Gastrocnemius medialis (tissue), 4 donors: ENCODE data around the gene NADSYN1. TPM values are rescaled to one million over a fixed set of nuclear protein-coding genes. Genes with fewer than 3 reads are reported as not detected.
"Not testable (repeated sequence)": the region's sequence is repeated elsewhere in the genome, so short reads cannot be mapped to it uniquely, and the experiment has no call there.

Source experiments
- ATAC-seq, 2 donors: fragments of 150-250 bp; one replicate each; pipeline ENCODE4 v1.9.1; 2016
- DNase-seq, 2 donors: peaks; one replicate each; pipeline ENCODE4 v3.0.0-alpha.2; 2019
- H3K27ac ChIP-seq, 4 donors: fragments of 200-600 bp; sonication (generic); 1 replicate in 1 of 4; 2 replicates in 3 of 4; pipeline ENCODE4 v1.5.1; 2016 to 2018; ENCODE audit warnings: mild to moderate bottlenecking in 2 of 4, moderate library complexity in 1 of 4
- H3K27me3 ChIP-seq, 3 donors: fragments of 200-600 bp; sonication (generic) in 2 of 3; 1 replicate in 1 of 3; 2 replicates in 2 of 3; pipeline versions ENCODE4 v1.5.1 to v1.6.0; 2016 to 2019; ENCODE audit warnings: mild to moderate bottlenecking in 1 of 3, moderate library complexity in 1 of 3
- H3K36me3 ChIP-seq, 2 donors: fragments of 200-600 bp; sonication (generic) in 1 of 2; one replicate each; pipeline ENCODE4 v1.5.1; 2017 to 2018
- H3K4me1 ChIP-seq, 2 donors: fragments of 200-600 bp; sonication (generic) in 1 of 2; one replicate each; pipeline ENCODE4 v1.5.1; 2016 to 2017; ENCODE audit warnings: mild to moderate bottlenecking in 2 of 2
- H3K4me3 ChIP-seq, 4 donors: fragments of 200-600 bp; sonication (generic) in 3 of 4; 1 replicate in 1 of 4; 2 replicates in 3 of 4; pipeline ENCODE4 v1.5.1; 2016 to 2019; ENCODE audit warnings: mild to moderate bottlenecking in 2 of 4
- H3K9me3 ChIP-seq, 3 donors: fragments of 200-600 bp; sonication (generic) in 2 of 3; 1 replicate in 1 of 3; 2 replicates in 2 of 3; pipeline ENCODE4 v1.5.1; 2016 to 2019
- POLR2A ChIP-seq, 2 donors: fragments of 450-650 bp; IDR thresholded peaks; one replicate each; pipeline ENCODE4 v1.6.1; 2017; ENCODE audit warnings: antibody characterized with exemption in 2 of 2, mild to moderate bottlenecking in 2 of 2, moderate library complexity in 2 of 2
- in situ Hi-C, 4 donors: fragments of 200-750 bp; cut with MboI; loops; one replicate each; pipeline versions ENCODE4 v1.15.0 to v1.8.0; 2017; ENCODE audit warnings: low sequenced_read_pairs in 4 of 4
- intact Hi-C: fragments of 100-400 bp; cut with DNase I; formaldehyde crosslinking; loops from one replicate; pipeline ENCODE4 v1.15.1; 2023; ENCODE audit warnings: low total_unique reads
- total RNA-seq, 4 donors: library from RNA; depleted of rRNA; stranded (reverse); fragments of >200 nt; gene quantifications; one replicate each; pipeline versions ENCODE4 v1.1.0 to v1.2.3, GENCODE V29; 2016
- TF ChIP-seq, protein P1 (sequence below), 5 experiments: fragments of 450-650 bp in 3 of 5; fragments of 200-600 bp in 2 of 5; sonication (generic) in 2 of 5; IDR thresholded peaks in 4 of 5; conservative IDR thresholded peaks in 1 of 5; 1 replicate in 4 of 5; 2 replicates in 1 of 5; pipeline ENCODE4 v1.5.1; 2016 to 2019; ENCODE audit warnings: antibody characterized with exemption in 5 of 5, mild to moderate bottlenecking in 3 of 5, moderate library complexity in 3 of 5

The NADSYN1 gene
- total RNA-seq, 4 donors from 2014 or later: 10.5 to 27.1 (median 16.0) TPM

DNA sequence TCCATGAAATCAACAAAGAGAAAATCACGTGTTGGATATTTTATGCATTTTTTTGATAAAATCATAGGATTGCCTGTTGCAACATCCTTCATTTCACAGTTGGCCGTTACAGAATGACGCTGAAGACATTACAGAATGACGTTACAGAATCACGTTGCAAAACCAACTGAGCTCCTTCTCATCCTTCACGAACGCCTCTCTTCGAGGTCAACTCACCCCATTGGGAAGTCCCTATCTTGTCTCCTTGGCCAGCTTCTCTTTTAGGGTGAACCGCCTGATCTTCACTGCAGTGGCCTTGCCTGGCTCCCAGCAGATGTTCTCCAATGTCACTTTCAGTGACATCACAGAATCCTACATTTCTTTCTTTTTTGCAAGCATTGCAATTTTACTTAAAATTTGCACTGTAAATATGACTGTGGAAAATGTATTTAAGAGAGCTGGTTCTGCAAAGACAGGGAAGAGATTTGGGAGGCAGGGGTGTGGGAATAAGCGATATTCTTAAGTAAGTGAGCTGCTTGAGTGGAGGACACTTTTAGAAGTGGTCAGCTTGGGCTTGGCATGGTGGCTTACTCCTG, 79.1 kb downstream of the NADSYN1 start:
- TF ChIP-seq POLR2A (IDR thresholded peaks at IDR 0.05): no peak
- TF ChIP-seq, protein P1, sequence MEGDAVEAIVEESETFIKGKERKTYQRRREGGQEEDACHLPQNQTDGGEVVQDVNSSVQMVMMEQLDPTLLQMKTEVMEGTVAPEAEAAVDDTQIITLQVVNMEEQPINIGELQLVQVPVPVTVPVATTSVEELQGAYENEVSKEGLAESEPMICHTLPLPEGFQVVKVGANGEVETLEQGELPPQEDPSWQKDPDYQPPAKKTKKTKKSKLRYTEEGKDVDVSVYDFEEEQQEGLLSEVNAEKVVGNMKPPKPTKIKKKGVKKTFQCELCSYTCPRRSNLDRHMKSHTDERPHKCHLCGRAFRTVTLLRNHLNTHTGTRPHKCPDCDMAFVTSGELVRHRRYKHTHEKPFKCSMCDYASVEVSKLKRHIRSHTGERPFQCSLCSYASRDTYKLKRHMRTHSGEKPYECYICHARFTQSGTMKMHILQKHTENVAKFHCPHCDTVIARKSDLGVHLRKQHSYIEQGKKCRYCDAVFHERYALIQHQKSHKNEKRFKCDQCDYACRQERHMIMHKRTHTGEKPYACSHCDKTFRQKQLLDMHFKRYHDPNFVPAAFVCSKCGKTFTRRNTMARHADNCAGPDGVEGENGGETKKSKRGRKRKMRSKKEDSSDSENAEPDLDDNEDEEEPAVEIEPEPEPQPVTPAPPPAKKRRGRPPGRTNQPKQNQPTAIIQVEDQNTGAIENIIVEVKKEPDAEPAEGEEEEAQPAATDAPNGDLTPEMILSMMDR (IDR thresholded peaks at IDR 0.05 in 4 of 5, conservative IDR thresholded peaks at IDR 0.05 in 1 of 5): no peak
- Histone ChIP-seq H3K9me3 (no peaks in the 10 kb centered on the region), H3K4me1 (no peaks in the 10 kb centered on the region), H3K27me3 (no peaks in the 10 kb centered on the region), H3K36me3 (no peaks in the 10 kb centered on the region), H3K4me3 (no peak overlapping the region), H3K27ac (no peak overlapping the region)
- ATAC-seq: no peak
- DNase-seq: no peak
- in situ Hi-C loops: no loop called here
- intact Hi-C loops: no loop called here

DNA sequence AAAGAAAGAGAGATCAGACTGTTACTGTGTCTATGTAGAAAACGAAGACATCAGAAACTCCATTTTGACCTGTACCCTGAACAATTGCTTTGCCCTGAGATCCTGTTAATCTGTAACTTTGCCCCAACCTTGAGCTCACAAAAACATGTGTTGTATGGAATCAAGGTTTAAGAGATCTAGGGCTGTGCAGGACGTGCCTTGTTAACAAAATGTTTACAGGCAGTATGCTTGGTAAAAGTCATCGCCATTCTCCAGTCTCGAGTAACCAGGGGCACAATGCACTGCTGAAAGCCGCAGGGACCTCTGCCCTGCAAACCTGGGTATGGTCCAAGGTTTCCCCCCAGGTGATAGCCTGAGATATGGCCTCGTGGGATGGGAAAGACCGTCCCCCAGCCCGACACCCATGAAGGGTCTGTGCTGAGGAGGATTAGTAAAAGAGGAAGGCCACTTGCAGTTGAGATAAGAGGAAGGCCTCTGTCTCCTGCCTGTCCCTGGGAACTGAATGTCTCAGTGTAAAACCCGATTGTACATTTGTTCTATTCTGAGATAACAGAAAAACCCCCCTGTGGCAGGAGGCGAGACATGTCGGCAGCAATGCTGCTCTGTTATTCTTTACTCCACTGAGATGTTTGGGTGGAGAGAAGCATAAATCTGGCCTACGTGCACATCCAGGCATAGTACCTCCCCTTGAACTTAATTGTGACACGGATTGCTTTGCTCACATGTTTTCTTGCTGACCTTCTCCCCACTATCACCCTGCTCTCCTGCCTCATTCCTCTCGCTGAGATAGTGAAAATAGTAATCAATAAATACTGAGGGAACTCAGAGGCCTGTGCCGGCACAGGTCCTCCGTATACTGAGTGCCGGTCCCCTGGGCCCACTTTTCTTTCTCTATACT, 82.0 kb downstream of the NADSYN1 start:
- in situ Hi-C loops, intact Hi-C loops, H3K27me3 ChIP-seq: not testable (repeated sequence)

DNA sequence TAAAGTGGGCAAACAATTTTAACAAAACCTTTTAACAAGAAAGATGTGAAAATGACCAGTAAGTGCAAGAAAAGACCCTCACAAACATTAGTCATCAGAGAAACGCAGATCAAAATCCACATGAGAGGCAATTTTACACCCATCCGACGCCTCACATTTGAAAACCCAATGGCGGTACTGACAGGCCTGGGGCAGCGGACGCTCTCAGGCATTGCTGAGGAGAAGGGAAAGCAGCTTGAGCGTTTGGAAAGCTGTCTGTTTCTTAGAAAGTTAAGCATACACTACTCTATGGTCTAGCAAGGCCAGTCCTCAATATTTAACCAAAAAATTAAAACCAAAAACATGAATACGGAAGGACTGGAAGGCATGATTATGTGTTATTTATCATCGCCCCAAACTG, 82.8 kb downstream of the NADSYN1 start:
- DNase-seq: no peak
- intact Hi-C loops (no loop called here), in situ Hi-C loops (no loop called here)
- H3K27me3 ChIP-seq: no peaks in the 10 kb centered on the region
- no peak overlapping the region for H3K27ac ChIP-seq
- H3K4me1 ChIP-seq: no peaks in the 10 kb centered on the region
- no peaks in the 10 kb centered on the region for H3K36me3 ChIP-seq
- no peak for ATAC-seq
- TF ChIP-seq, protein P1 (IDR thresholded peaks at IDR 0.05 in 4 of 5, conservative IDR thresholded peaks at IDR 0.05 in 1 of 5): no peak
- TF ChIP-seq POLR2A (IDR thresholded peaks at IDR 0.05): no peak
- no peaks in the 10 kb centered on the region for H3K9me3 ChIP-seq
- H3K4me3 ChIP-seq: no peak overlapping the region

More for the DNA sequence above, 82.0 kb downstream of the NADSYN1 start:
- H3K4me1 ChIP-seq, H3K9me3 ChIP-seq, DNase-seq, ATAC-seq, H3K4me3 ChIP-seq, H3K27ac ChIP-seq, H3K36me3 ChIP-seq: not testable (repeated sequence)

DNA sequence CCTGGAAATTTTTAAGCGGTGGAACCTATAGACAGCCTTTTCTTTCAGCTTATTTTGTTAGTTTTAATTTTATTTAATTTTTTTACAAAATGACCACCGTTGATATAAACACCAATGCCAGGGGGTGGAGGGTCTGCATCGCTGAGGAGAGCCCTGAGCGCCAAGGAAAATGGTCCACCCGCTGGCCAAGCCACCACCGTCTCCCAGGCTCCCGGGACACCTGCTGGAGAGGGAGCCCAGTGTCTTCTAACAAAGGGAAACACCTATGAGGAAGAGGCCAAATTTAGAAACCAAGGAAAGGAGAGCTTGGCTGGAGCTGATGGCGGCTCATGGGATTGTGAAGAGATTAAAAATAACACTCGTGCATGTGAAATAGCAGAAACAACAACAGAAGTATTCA, 84.5 kb downstream of the NADSYN1 start:
- Histone ChIP-seq H3K27me3 (no peaks in the 10 kb centered on the region), H3K36me3 (no peaks in the 10 kb centered on the region), H3K4me3 (no peak overlapping the region), H3K27ac (no peak overlapping the region), H3K4me1 (no peaks in the 10 kb centered on the region), H3K9me3 (no peaks in the 10 kb centered on the region)
- in situ Hi-C loops: no loop called here
- ATAC-seq (peak in 1 of 2 donors; percentile 53), DNase-seq (no peak)
- intact Hi-C loops: no loop called here
- no peak for TF ChIP-seq POLR2A (IDR thresholded peaks at IDR 0.05)
- TF ChIP-seq, protein P1 (IDR thresholded peaks at IDR 0.05 in 4 of 5, conservative IDR thresholded peaks at IDR 0.05 in 1 of 5): no peak

DNA sequence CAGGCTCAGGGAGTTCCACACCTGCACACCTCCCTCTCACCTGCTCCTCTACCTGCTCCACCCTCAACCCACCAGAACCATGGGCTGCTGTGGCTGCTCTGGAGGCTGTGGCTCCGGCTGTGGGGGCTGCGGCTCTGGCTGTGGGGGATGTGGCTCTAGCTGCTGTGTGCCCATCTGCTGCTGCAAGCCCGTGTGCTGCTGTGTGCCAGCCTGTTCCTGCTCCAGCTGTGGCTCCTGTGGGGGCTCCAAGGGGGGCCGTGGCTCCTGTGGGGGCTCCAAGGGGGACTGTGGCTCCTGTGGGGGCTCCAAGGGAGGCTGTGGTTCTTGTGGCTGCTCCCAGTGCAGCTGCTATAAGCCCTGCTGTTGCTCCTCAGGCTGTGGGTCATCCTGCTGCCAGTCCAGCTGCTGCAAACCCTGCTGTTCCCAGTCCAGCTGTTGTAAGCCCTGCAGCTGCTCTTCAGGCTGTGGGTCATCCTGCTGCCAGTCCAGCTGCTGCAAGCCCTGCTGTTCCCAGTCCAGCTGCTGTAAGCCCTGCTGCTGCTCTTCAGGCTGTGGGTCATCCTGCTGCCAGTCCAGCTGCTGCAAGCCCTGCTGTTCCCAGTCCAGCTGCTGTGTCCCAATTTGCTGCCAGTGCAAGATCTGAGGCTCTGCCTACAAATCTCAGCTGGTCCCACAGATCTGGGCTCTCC, 85.1 kb downstream of the NADSYN1 start, which contains the start of gene KRTAP5-8:
Gene KRTAP5-8 (plus strand): TSS at position 49 of the 689 bp plus-strand sequence. CDS start 31 bp downstream, at position 80.
- H3K9me3 ChIP-seq, H3K27ac ChIP-seq, ATAC-seq, H3K27me3 ChIP-seq, H3K4me1 ChIP-seq, H3K4me3 ChIP-seq, H3K36me3 ChIP-seq, in situ Hi-C loops, intact Hi-C loops, DNase-seq: not testable (repeated sequence)
